ENCODE data around the gene NPTX2.

The NPTX2 gene

DNA sequence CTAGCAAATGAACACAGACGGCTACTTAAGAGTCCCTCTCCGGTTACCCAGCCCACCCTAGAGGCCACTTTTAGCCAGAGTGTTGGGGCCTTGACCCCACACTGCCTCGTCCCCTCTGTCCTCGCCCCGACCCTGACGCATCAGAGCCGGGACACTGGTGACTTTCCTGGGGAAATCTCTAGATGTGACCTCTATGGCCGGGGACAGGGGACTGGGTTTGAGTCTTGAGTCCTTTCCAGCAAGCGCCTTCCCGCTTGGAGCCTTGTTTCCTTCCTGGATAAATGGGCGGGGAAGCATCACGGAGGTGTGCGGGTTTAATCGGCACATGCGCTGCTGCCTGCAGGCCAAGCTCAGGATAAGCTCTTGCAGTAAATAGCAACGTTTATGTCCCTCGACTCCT lies 40.7 kb downstream of the NPTX2 start:
- H3K4me1 ChIP-seq (ENCODE audit: insufficient read depth, low read length), result no peaks in the 10 kb centered on the region
- H3K27me3 ChIP-seq (ENCODE audit: insufficient read depth, low read length), result no peaks in the 10 kb centered on the region
- no peaks in the 10 kb centered on the region for H3K9me3 ChIP-seq (ENCODE audit: insufficient read depth, low read depth, low read length)
- H3K27ac ChIP-seq (ENCODE audit: low read length), result no peak overlapping the region
- no peak overlapping the region for H3K9ac ChIP-seq (ENCODE audit: low read depth, low read length)
- H3K36me3 ChIP-seq (ENCODE audit: insufficient read depth, low read depth, low read length), result no peaks in the 10 kb centered on the region
- H3K4me3 ChIP-seq (ENCODE audit: low read length), result no peak overlapping the region

DNA sequence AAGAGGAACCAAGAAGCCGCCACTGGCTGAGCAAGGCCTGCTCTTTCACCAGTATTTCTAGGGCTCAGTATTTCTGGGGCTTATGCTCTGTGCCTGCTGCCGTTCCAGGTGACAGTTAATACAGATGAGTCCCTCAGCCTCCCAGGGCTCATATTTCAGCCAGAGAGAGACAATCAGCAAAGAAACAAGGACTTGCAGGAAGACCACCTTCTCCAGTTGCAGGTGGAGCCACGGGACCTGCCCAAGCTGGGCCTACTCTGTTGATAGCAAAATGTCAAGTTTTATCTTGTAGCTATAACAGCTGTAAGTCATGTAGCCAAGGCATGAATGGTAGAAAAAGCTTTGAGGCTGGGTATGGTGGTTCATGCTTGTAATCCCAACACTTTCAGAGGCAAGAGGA lies 42.7 kb downstream of the NPTX2 start:
- H3K27me3 ChIP-seq (ENCODE audit: insufficient read depth, low read length), result peaks cover 6% of the 10 kb centered on the region; the same call in 1 of the 2 replicates
- H3K4me3 ChIP-seq (ENCODE audit: low read length), result no peak overlapping the region
- no peaks in the 10 kb centered on the region for H3K4me1 ChIP-seq (ENCODE audit: insufficient read depth, low read length)
- no peak overlapping the region for H3K9ac ChIP-seq (ENCODE audit: low read depth, low read length)
- H3K36me3 ChIP-seq (ENCODE audit: insufficient read depth, low read depth, low read length), result no peaks in the 10 kb centered on the region
- H3K9me3 ChIP-seq (ENCODE audit: insufficient read depth, low read depth, low read length), result no peaks in the 10 kb centered on the region; the same call in 1 of the 2 replicates
- H3K27ac ChIP-seq (ENCODE audit: low read length), result no peak overlapping the region

GRCh38 chr7:98661607-98662006 lies 44.5 kb downstream of the NPTX2 start:
- Histone ChIP-seq H3K9me3 (ENCODE audit: insufficient read depth, low read depth, low read length) (no peaks in the 10 kb centered on the region; the same call in 1 of the 2 replicates), H3K4me1 (ENCODE audit: insufficient read depth, low read length) (no peaks in the 10 kb centered on the region), H3K4me3 (ENCODE audit: low read length) (no peak overlapping the region), H3K9ac (ENCODE audit: low read depth, low read length) (no peak overlapping the region), H3K27ac (ENCODE audit: low read length) (no peak overlapping the region), H3K27me3 (ENCODE audit: insufficient read depth, low read length) (peaks cover 13% of the 10 kb centered on the region), H3K36me3 (ENCODE audit: insufficient read depth, low read depth, low read length) (no peaks in the 10 kb centered on the region)

DNA sequence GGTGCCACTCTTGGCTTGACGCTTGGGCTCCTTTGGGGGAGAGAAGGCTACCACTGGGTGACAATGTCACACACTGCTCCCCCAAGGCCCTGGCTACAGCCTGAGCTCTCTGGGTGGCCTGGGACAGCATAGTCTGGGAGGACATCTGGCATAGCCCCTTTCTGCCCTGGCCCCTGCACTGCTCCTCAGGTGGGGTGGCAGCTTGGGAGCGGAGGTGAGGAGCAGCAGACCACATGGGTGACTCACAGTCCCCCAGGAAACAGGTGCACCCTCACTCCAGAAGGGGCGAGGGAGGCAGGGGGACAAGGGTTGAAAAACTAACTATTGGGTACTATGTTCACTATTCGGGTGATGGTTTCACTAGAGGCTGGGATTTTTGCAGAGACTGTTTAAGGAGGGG lies 45.2 kb downstream of the NPTX2 start:
- H3K9me3 ChIP-seq (ENCODE audit: insufficient read depth, low read depth, low read length), result no peaks in the 10 kb centered on the region; the same call in 1 of the 2 replicates
- peaks cover 19% of the 10 kb centered on the region for H3K27me3 ChIP-seq (ENCODE audit: insufficient read depth, low read length)
- no peak overlapping the region for H3K27ac ChIP-seq (ENCODE audit: low read length)
- H3K4me3 ChIP-seq (ENCODE audit: low read length), result no peak overlapping the region
- H3K4me1 ChIP-seq (ENCODE audit: insufficient read depth, low read length), result no peaks in the 10 kb centered on the region
- no peaks in the 10 kb centered on the region for H3K36me3 ChIP-seq (ENCODE audit: insufficient read depth, low read depth, low read length)
- no peak overlapping the region for H3K9ac ChIP-seq (ENCODE audit: low read depth, low read length)

- Histone ChIP-seq H3K9ac (ENCODE audit: low read depth, low read length) (no peak overlapping the region), H3K4me3 (ENCODE audit: low read length) (no peak overlapping the region), H3K27ac (ENCODE audit: low read length) (no peak overlapping the region), H3K4me1 (ENCODE audit: insufficient read depth, low read length) (no peaks in the 10 kb centered on the region), H3K9me3 (ENCODE audit: insufficient read depth, low read depth, low read length) (no peaks in the 10 kb centered on the region; the same call in 1 of the 2 replicates), H3K27me3 (ENCODE audit: insufficient read depth, low read length) (peaks cover 45% of the 10 kb centered on the region), H3K36me3 (ENCODE audit: insufficient read depth, low read depth, low read length) (no peaks in the 10 kb centered on the region)
These were observed 47.8 kb downstream of the NPTX2 start for GRCh38 chr7:98664882-98665281.

- Histone ChIP-seq H3K4me3 (ENCODE audit: low read length) (no peak overlapping the region), H3K36me3 (ENCODE audit: insufficient read depth, low read depth, low read length) (no peaks in the 10 kb centered on the region), H3K27ac (ENCODE audit: low read length) (no peak overlapping the region)
These were observed 51.2 kb downstream of the NPTX2 start for GRCh38 chr7:98668255-98668654.

GRCh38 chr7:98669329-98670000 lies 52.4 kb downstream of the NPTX2 start:
- Histone ChIP-seq H3K9ac (ENCODE audit: low read depth, low read length) (no peak overlapping the region), H3K36me3 (ENCODE audit: insufficient read depth, low read depth, low read length) (no peaks in the 10 kb centered on the region), H3K4me1 (ENCODE audit: insufficient read depth, low read length) (no peaks in the 10 kb centered on the region), H3K27ac (ENCODE audit: low read length) (no peak overlapping the region), H3K4me3 (ENCODE audit: low read length) (no peak overlapping the region), H3K27me3 (ENCODE audit: insufficient read depth, low read length) (peaks cover 51% of the 10 kb centered on the region), H3K9me3 (ENCODE audit: insufficient read depth, low read depth, low read length) (no peaks in the 10 kb centered on the region)

More at GRCh38 chr7:98668255-98668654, 51.2 kb downstream of the NPTX2 start:
- Histone ChIP-seq H3K9ac (ENCODE audit: low read depth, low read length) (no peak overlapping the region), H3K27me3 (ENCODE audit: insufficient read depth, low read length) (peaks cover 54% of the 10 kb centered on the region), H3K4me1 (ENCODE audit: insufficient read depth, low read length) (no peaks in the 10 kb centered on the region), H3K9me3 (ENCODE audit: insufficient read depth, low read depth, low read length) (no peaks in the 10 kb centered on the region; the same call in 1 of the 2 replicates)

DNA sequence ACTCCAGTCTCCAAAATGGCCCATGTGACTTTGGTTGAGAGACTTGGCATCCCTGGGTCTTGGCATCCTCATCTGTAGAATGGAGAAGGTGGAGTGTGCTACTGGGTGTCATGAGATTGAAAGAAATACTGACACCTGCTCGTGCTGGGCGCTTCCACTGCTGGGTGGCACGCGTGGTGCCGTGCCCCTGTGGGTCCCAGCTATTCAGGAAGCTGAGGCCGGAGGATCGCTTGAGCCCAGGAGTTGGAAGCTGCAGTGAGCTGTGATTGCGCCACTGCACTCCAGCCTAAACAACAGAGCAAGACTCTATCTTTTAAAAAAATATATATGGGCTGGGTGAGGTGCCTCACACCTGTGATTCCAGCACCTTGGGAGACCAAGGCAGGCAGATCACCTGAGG lies 53.1 kb downstream of the NPTX2 start:
- H3K27ac ChIP-seq (ENCODE audit: low read length), result no peak overlapping the region
- no peak overlapping the region for H3K4me3 ChIP-seq (ENCODE audit: low read length)
- no peaks in the 10 kb centered on the region for H3K9me3 ChIP-seq (ENCODE audit: insufficient read depth, low read depth, low read length)
- no peaks in the 10 kb centered on the region for H3K4me1 ChIP-seq (ENCODE audit: insufficient read depth, low read length)
- no peak overlapping the region for H3K9ac ChIP-seq (ENCODE audit: low read depth, low read length)
- peaks cover 45% of the 10 kb centered on the region for H3K27me3 ChIP-seq (ENCODE audit: insufficient read depth, low read length)
- no peaks in the 10 kb centered on the region for H3K36me3 ChIP-seq (ENCODE audit: insufficient read depth, low read depth, low read length)

DNA sequence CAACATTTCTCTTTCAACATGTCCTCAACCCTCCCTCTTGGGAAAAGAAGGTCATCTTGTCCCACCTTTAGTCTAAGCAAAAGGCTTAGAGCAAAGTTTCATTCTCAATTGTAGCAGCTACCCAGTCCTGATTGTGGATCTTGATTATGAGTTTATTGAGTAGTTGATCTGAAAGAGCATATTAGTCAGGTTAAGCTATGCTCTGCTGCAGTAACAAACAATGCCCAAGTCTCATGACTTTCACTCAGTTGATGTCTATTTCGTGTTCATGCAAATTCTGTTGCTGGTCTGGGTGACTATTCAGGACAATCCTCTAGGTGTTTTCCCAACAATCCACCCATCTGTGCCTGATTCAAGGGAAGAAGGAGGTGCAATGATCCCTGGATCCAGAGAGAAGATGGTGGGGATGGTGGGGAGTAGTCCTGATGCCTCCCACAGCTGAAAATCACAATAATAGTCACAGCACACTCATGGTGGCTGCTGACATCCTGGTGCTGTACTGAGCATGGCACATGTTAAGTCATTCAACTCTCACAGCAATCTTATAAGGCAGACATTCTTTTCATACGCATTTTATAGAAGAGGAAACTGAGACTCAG lies 54.7 kb downstream of the NPTX2 start:
- peaks cover 39% of the 10 kb centered on the region for H3K27me3 ChIP-seq (ENCODE audit: insufficient read depth, low read length)
- H3K4me3 ChIP-seq (ENCODE audit: low read length), result no peak overlapping the region
- no peaks in the 10 kb centered on the region for H3K36me3 ChIP-seq (ENCODE audit: insufficient read depth, low read depth, low read length)
- no peaks in the 10 kb centered on the region for H3K4me1 ChIP-seq (ENCODE audit: insufficient read depth, low read length)
- no peaks in the 10 kb centered on the region for H3K9me3 ChIP-seq (ENCODE audit: insufficient read depth, low read depth, low read length)
- no peak overlapping the region for H3K27ac ChIP-seq (ENCODE audit: low read length)
- no peak overlapping the region for H3K9ac ChIP-seq (ENCODE audit: low read depth, low read length)

DNA sequence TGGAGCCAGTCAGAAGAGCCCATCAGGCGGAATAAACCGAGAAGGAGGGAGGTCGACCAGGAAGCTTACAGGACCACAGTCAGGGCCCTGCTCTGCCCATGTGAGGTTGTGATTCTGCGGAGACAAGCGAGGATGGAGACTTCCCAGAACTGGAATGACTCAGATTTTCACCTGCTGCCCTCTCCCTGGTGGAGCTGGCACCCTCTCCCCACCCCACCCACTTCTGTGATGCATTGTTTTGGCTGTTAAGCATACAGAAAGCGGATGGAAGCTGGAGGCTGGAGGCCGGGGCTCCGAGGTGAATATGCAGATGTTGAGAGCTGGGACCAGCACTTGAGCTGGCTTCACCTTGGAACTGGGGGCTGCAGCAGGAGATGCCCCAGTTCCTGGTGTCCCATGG lies 57.4 kb downstream of the NPTX2 start:
- Histone ChIP-seq H3K4me1 (ENCODE audit: insufficient read depth, low read length) (no peaks in the 10 kb centered on the region), H3K4me3 (ENCODE audit: low read length) (no peak overlapping the region), H3K27ac (ENCODE audit: low read length) (no peak overlapping the region)

DNA sequence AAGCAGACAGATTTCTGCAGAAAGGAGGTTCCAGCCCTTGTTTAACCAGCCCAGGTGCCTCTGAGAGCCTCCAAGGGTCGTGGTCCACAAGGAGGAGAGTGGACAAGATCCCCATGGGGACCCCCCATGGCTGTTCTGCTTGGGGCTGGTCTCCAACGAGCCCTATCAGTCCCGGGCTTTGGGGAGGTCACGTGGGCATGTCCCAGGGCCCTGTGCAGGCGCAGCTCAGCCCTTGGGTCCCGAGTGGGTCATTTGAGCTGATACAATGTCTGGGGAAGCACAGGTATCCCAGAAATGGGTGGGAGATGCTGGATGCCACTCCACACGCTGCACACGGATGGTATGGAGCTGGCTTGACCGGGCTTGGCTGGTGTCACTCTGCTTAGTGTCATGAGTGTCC lies 57.8 kb downstream of the NPTX2 start:
- Histone ChIP-seq H3K9ac (ENCODE audit: low read depth, low read length) (no peak overlapping the region), H3K27ac (ENCODE audit: low read length) (no peak overlapping the region), H3K4me3 (ENCODE audit: low read length) (no peak overlapping the region), H3K9me3 (ENCODE audit: insufficient read depth, low read depth, low read length) (no peaks in the 10 kb centered on the region; the same call in 1 of the 2 replicates), H3K4me1 (ENCODE audit: insufficient read depth, low read length) (no peaks in the 10 kb centered on the region), H3K36me3 (ENCODE audit: insufficient read depth, low read depth, low read length) (no peaks in the 10 kb centered on the region), H3K27me3 (ENCODE audit: insufficient read depth, low read length) (peaks cover 9% of the 10 kb centered on the region)

More for the DNA sequence above, 57.4 kb downstream of the NPTX2 start:
- H3K27me3 ChIP-seq (ENCODE audit: insufficient read depth, low read length), result peaks cover 13% of the 10 kb centered on the region
- no peak overlapping the region for H3K9ac ChIP-seq (ENCODE audit: low read depth, low read length)
- H3K36me3 ChIP-seq (ENCODE audit: insufficient read depth, low read depth, low read length), result no peaks in the 10 kb centered on the region
- no peaks in the 10 kb centered on the region; the same call in 1 of the 2 replicates for H3K9me3 ChIP-seq (ENCODE audit: insufficient read depth, low read depth, low read length)

DNA sequence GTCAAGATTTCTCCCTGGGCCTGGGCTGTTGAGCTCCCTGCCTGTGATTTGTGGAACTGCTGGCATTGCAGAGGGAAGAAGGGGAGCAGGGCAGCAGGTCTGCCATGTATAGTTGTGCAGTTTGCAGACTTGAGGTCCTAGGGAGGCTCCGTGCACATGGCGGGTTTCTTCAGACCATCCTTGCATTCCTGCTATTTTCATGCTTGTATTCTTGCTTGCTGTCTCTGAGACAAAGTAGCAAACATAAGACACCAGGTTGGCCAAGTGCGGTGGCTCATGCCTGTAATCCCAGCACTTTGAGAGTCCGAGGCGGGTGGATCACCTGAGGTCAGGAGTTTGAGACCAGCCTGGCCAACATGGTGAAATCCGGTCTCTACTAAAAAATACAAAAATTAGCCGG lies 61.1 kb downstream of the NPTX2 start:
- Histone ChIP-seq H3K27ac (ENCODE audit: low read length) (no peak overlapping the region), H3K9ac (ENCODE audit: low read depth, low read length) (no peak overlapping the region), H3K4me3 (ENCODE audit: low read length) (no peak overlapping the region), H3K36me3 (ENCODE audit: insufficient read depth, low read depth, low read length) (no peaks in the 10 kb centered on the region), H3K4me1 (ENCODE audit: insufficient read depth, low read length) (no peaks in the 10 kb centered on the region), H3K27me3 (ENCODE audit: insufficient read depth, low read length) (no peaks in the 10 kb centered on the region), H3K9me3 (ENCODE audit: insufficient read depth, low read depth, low read length) (no peaks in the 10 kb centered on the region; the same call in 1 of the 2 replicates)
